Fibroblast of skin of right quadriceps (primary cell): ENCODE data around the gene NFATC2.
A peak's percentile ranks its signal among the peaks of the same experiment; 100 is the strongest.
"Not testable (repeated sequence)": the region's sequence is repeated elsewhere in the genome, so short reads cannot be mapped to it uniquely, and the experiment has no call there.

Experiments
- DNase-seq: peaks from one replicate; pipeline ENCODE4 v3.0.0-alpha.2; 2013

NFATC2 gene

GRCh38 chr20:51542571-51543421 lies at the start of gene NFATC2:
TSS of gene NFATC2 (minus strand) at chr20:51542719. CDS start at chr20:51542499, 220 bp downstream.
- no peak for DNase-seq

GRCh38 chr20:51591871-51592270 lies 49.4 kb upstream of the NFATC2 start:
- DNase-seq: no peak

GRCh38 chr20:51588762-51589161 lies 46.2 kb upstream of the NFATC2 start:
- DNase-seq: no peak

- DNase-seq: no peak
Observed at GRCh38 chr20:51587145-51587544, 44.6 kb upstream of the NFATC2 start.

GRCh38 chr20:51586005-51586440 lies 43.5 kb upstream of the NFATC2 start:
- peak; percentile 100 for DNase-seq

- no peak for DNase-seq
Observed at GRCh38 chr20:51585148-51585547, 42.6 kb upstream of the NFATC2 start.

GRCh38 chr20:51584737-51585136 lies 42.2 kb upstream of the NFATC2 start:
- DNase-seq: no peak

- DNase-seq: no peak
Observed at GRCh38 chr20:51584116-51584515, 41.6 kb upstream of the NFATC2 start.

GRCh38 chr20:51583499-51583898 lies 41.0 kb upstream of the NFATC2 start:
- DNase-seq: no peak

GRCh38 chr20:51583073-51583472 lies 40.6 kb upstream of the NFATC2 start:
- DNase-seq: no peak

- no peak for DNase-seq
Observed at GRCh38 chr20:51581571-51581970, 39.1 kb upstream of the NFATC2 start.

- DNase-seq: peak; percentile 60
Observed at GRCh38 chr20:51579137-51579536, 36.6 kb upstream of the NFATC2 start.

- no peak for DNase-seq
Observed at GRCh38 chr20:51578145-51578459, 35.6 kb upstream of the NFATC2 start.

- DNase-seq: no peak
Observed at GRCh38 chr20:51577432-51578144, 35.1 kb upstream of the NFATC2 start.

GRCh38 chr20:51575486-51575885 lies 33.0 kb upstream of the NFATC2 start:
- no peak for DNase-seq

- no peak for DNase-seq
Observed at GRCh38 chr20:51574248-51575033, 31.9 kb upstream of the NFATC2 start.

GRCh38 chr20:51573576-51574243 lies 31.2 kb upstream of the NFATC2 start:
- no peak for DNase-seq

- no peak for DNase-seq
Observed at GRCh38 chr20:51571460-51571794, 28.9 kb upstream of the NFATC2 start.

- no peak for DNase-seq
Observed at GRCh38 chr20:51570739-51571459, 28.4 kb upstream of the NFATC2 start.

- DNase-seq: no peak
Observed at GRCh38 chr20:51569815-51570738, 27.6 kb upstream of the NFATC2 start.

- not testable (repeated sequence) for DNase-seq
Observed at GRCh38 chr20:51568533-51568932, 26.0 kb upstream of the NFATC2 start.
